Measurements from ENCODE around the gene PLA2G12B.

DNA sequence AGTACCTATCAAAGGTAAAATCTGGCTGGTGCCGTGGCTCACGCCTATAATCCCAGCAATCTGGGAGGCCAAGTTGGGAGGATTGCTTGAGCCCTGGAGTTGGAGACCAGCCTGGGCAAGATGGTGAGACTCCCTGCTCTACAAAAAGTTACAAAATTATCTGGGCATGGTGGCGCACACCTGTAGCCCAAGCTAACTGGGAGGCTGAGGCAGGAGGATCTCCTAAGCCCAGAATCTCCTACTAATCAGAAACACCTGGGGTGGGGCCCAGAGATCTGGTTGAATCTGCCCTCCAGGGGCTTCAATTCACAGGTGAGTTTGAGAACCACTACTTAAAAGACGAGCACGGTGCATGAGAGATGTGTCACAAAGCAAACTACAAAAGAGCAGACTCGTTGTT is 2.4 kb downstream of the PLA2G12B start:
- TF ChIP-seq, protein P1, sequence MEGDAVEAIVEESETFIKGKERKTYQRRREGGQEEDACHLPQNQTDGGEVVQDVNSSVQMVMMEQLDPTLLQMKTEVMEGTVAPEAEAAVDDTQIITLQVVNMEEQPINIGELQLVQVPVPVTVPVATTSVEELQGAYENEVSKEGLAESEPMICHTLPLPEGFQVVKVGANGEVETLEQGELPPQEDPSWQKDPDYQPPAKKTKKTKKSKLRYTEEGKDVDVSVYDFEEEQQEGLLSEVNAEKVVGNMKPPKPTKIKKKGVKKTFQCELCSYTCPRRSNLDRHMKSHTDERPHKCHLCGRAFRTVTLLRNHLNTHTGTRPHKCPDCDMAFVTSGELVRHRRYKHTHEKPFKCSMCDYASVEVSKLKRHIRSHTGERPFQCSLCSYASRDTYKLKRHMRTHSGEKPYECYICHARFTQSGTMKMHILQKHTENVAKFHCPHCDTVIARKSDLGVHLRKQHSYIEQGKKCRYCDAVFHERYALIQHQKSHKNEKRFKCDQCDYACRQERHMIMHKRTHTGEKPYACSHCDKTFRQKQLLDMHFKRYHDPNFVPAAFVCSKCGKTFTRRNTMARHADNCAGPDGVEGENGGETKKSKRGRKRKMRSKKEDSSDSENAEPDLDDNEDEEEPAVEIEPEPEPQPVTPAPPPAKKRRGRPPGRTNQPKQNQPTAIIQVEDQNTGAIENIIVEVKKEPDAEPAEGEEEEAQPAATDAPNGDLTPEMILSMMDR (IDR thresholded peaks at IDR 0.05) = no peak
- no peak for TF ChIP-seq POLR2A (IDR thresholded peaks at IDR 0.05)
- no peak for TF ChIP-seq EP300 (IDR thresholded peaks at IDR 0.05)

All from ovary (tissue), 3 donors.